HT1080 (cell line): Measurements from ENCODE around the gene TP53TG5. TPM values are rescaled to one million over a fixed set of nuclear protein-coding genes. Genes with fewer than 3 reads are reported as not detected.
A peak's percentile ranks its signal among the peaks of the same experiment; 100 is the strongest.
"Not testable (repeated sequence)": the region's sequence is repeated elsewhere in the genome, so short reads cannot be mapped to it uniquely, and the experiment has no call there.

ENCODE experiments used
- DNase-seq: peaks from one replicate; pipeline ENCODE4 v3.0.0-alpha.2; 2015; ENCODE audit warnings: low read depth
- total RNA-seq: library from RNA; depleted of rRNA; stranded (reverse); fragments of >200 nt; shearing (Covaris generic); gene quantifications from 2 replicates; pipeline ENCODE4 v1.2.3, GENCODE V29; 2014

Gene TP53TG5
- total RNA-seq, 1 experiment from 2014 or later = not detected

GRCh38 chr20:45368221-45368980 is 9.7 kb downstream of the TP53TG5 start:
- DNase-seq = no peak

GRCh38 chr20:45367126-45367525 is 11.0 kb downstream of the TP53TG5 start:
- DNase-seq = no peak

GRCh38 chr20:45366631-45367030 is 11.5 kb downstream of the TP53TG5 start:
- DNase-seq = no peak

GRCh38 chr20:45366192-45366591 is 11.9 kb downstream of the TP53TG5 start:
- no peak for DNase-seq

GRCh38 chr20:45365444-45365970 is 12.6 kb downstream of the TP53TG5 start:
- DNase-seq = no peak

GRCh38 chr20:45363611-45364492 is 14.3 kb downstream of the TP53TG5 start:
- DNase-seq = no peak

GRCh38 chr20:45362804-45363610 is 15.1 kb downstream of the TP53TG5 start, which contains the start of gene SYS1:
Gene SYS1, plus strand, starts transcription at chr20:45363156. Its CDS starts 376 bp downstream, at chr20:45363532.
- peak; percentile 98 for DNase-seq

GRCh38 chr20:45361793-45362192 is 16.3 kb downstream of the TP53TG5 start:
- no peak for DNase-seq

- peak; percentile 41 for DNase-seq
Measured at GRCh38 chr20:45359406-45360148, 18.5 kb downstream of the TP53TG5 start.

GRCh38 chr20:45359069-45359405 is 19.1 kb downstream of the TP53TG5 start:
- no peak for DNase-seq

- DNase-seq = peak; percentile 49
Measured at GRCh38 chr20:45358282-45359068, 19.6 kb downstream of the TP53TG5 start.

GRCh38 chr20:45355209-45356084 is 22.7 kb downstream of the TP53TG5 start:
- peak; percentile 80 for DNase-seq

- DNase-seq = peak; percentile 36
Measured at GRCh38 chr20:45354423-45355208, 23.5 kb downstream of the TP53TG5 start.

- DNase-seq = no peak
Measured at GRCh38 chr20:45353746-45354145, 24.4 kb downstream of the TP53TG5 start.

GRCh38 chr20:45352729-45353128 is 25.4 kb downstream of the TP53TG5 start:
- DNase-seq = no peak

- DNase-seq = not testable (repeated sequence)
Measured at GRCh38 chr20:45350795-45351194, 27.3 kb downstream of the TP53TG5 start.

- no peak for DNase-seq
Measured at GRCh38 chr20:45350217-45350616, 27.9 kb downstream of the TP53TG5 start.
